Upper lobe of left lung (tissue), 4 donors: ENCODE measurements around the gene PHETA1.

Source experiments
- CTCF ChIP-seq, 6 experiments: fragments of 450-650 bp in 4 of 6; fragments of 200-600 bp in 2 of 6; sonication (generic) in 2 of 6; IDR thresholded peaks; one replicate each; pipeline ENCODE4 v1.5.1; 2016 to 2019; ENCODE audit warnings: antibody characterized with exemption in 6 of 6
- POLR2A ChIP-seq, 4 donors: fragments of 450-650 bp; IDR thresholded peaks; one replicate each; pipeline ENCODE4 v1.5.1; 2016 to 2017; ENCODE audit warnings: antibody characterized with exemption in 4 of 4, mild to moderate bottlenecking in 2 of 4

DNA sequence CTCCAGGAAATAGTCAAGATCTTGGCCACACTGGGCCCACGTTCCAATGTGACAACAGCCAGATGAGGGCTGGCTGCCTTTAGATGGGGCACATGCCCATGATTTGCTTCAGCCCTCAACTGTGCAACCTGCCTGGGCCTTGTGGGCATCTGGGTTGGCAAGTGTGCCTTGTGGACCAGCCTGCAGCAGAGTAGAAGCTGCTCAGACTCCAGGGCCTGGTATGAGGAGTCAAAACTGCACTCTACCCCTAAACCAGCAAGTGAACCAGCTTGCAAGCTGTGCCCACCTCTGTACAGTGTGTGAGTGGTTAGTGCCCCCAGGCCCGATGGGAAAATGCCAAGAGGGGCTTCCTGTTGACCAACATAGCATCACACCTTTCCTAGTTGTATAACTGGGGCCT is 17.9 kb downstream of the PHETA1 start:
- TF ChIP-seq POLR2A (IDR thresholded peaks at IDR 0.05): no peak
- no peak for TF ChIP-seq CTCF (IDR thresholded peaks at IDR 0.05)
